Erythroblast (primary cell): Measurements from ENCODE around the gene HSPA2.

Experiments used
- GATA1 ChIP-seq: IDR thresholded peaks from 2 replicates; pipeline ENCODE4 v1.6.1; 2011; ENCODE audit warnings: low read depth, mild to moderate bottlenecking, control low read depth, low read length, moderate library complexity
- POLR2A ChIP-seq: IDR thresholded peaks from 2 replicates; pipeline ENCODE4 v1.6.1; 2011; ENCODE audit warnings: mild to moderate bottlenecking, low read length

GRCh38 chr14:64493455-64493854, 47.1 kb upstream of the HSPA2 start:
- TF ChIP-seq POLR2A (no peak), GATA1 (no peak)
